Stomach (tissue), 4 donors: ENCODE results near the gene SPHK1.

Source experiments
- POLR2AphosphoS5 ChIP-seq, 3 donors: sonication (generic); formaldehyde crosslinking; IDR thresholded peaks; one replicate each; pipeline ENCODE4 v1.6.1; 2016; ENCODE audit warnings: antibody characterized with exemption in 3 of 3
- TF ChIP-seq, protein P1 (sequence below), 7 experiments: fragments of 450-650 bp in 4 of 7; fragments of 200-600 bp in 3 of 7; sonication (generic) in 3 of 7; IDR thresholded peaks; one replicate each; pipeline ENCODE4 v1.5.1; 2016 to 2019; ENCODE audit warnings: antibody characterized with exemption in 7 of 7, control low read depth in 2 of 7, mild to moderate bottlenecking in 1 of 7

DNA sequence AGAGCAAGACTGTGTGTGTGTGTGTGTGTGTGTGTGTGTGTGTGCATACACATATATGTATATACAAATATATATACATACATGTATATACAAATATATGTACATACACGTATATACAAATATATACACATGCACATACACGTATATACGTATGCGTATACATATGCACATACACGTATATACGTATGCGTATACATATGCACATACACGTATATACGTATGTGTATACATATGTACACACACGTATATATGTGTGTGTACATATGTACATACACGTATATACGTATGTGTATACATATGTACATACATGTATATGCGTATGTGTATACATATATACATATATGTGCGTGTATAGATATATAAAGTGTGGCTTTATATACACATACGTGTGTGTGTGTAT is 31.4 kb downstream of the SPHK1 start:
- TF ChIP-seq, protein P1, sequence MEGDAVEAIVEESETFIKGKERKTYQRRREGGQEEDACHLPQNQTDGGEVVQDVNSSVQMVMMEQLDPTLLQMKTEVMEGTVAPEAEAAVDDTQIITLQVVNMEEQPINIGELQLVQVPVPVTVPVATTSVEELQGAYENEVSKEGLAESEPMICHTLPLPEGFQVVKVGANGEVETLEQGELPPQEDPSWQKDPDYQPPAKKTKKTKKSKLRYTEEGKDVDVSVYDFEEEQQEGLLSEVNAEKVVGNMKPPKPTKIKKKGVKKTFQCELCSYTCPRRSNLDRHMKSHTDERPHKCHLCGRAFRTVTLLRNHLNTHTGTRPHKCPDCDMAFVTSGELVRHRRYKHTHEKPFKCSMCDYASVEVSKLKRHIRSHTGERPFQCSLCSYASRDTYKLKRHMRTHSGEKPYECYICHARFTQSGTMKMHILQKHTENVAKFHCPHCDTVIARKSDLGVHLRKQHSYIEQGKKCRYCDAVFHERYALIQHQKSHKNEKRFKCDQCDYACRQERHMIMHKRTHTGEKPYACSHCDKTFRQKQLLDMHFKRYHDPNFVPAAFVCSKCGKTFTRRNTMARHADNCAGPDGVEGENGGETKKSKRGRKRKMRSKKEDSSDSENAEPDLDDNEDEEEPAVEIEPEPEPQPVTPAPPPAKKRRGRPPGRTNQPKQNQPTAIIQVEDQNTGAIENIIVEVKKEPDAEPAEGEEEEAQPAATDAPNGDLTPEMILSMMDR (IDR thresholded peaks at IDR 0.05), result no peak
- no peak for TF ChIP-seq POLR2AphosphoS5 (IDR thresholded peaks at IDR 0.05)
